BLaER1 (cell line): ENCODE measurements around the gene PQBP1.

Source experiments
- H3K27ac ChIP-seq: shearing (Covaris generic); formaldehyde crosslinking; 2 replicates; pipeline ENCODE4 v1.8.1; 2022
- H3K27me3 ChIP-seq: shearing (Covaris generic); formaldehyde crosslinking; 2 replicates; pipeline ENCODE4 v1.8.1; 2022
- H3K36me3 ChIP-seq: shearing (Covaris generic); formaldehyde crosslinking; 2 replicates; pipeline ENCODE4 v1.8.1; 2022
- H3K4me1 ChIP-seq: shearing (Covaris generic); formaldehyde crosslinking; 2 replicates; pipeline ENCODE4 v1.8.1; 2022
- H3K4me2 ChIP-seq: shearing (Covaris generic); formaldehyde crosslinking; 2 replicates; pipeline ENCODE4 v1.8.1; 2022
- H3K4me3 ChIP-seq: shearing (Covaris generic); formaldehyde crosslinking; 2 replicates; pipeline ENCODE4 v1.8.1; 2022
- H3K9ac ChIP-seq: shearing (Covaris generic); formaldehyde crosslinking; 2 replicates; pipeline ENCODE4 v1.8.1; 2022
- H3K9me3 ChIP-seq: shearing (Covaris generic); formaldehyde crosslinking; 2 replicates; pipeline ENCODE4 v1.8.1; 2022
- H4K20me1 ChIP-seq: shearing (Covaris generic); formaldehyde crosslinking; 2 replicates; pipeline ENCODE4 v1.8.1; 2022
- Cebpa-rat ChIP-seq: shearing (Covaris generic); IDR thresholded peaks from 2 replicates; pipeline ENCODE4 v1.8.1; 2022

The PQBP1 gene

DNA sequence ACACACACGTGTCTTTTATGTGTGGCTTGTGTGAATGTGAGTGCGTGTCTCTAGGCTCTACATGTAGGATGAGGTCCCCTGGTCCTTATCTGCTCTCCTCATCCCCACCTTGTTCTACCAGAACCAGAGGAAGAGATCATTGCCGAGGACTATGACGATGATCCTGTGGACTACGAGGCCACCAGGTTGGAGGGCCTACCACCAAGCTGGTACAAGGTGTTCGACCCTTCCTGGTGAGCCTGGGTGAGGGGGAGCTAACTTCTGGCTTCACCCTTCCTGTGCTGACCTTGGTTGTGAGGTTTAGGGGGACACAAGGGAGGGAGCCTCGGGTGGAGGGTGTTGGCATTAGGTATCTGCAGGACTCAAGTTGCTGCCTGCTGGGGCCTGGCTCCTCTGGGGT lies 3.3 kb downstream of the PQBP1 start:
- H3K4me2 ChIP-seq, result no peak overlapping the region
- H3K9ac ChIP-seq, result no peak overlapping the region
- H3K27me3 ChIP-seq, result peaks cover 16% of the 10 kb centered on the region; the same call in 1 of the 2 replicates
- no peak overlapping the region for H3K4me3 ChIP-seq
- H4K20me1 ChIP-seq, result peaks cover 25% of the 10 kb centered on the region
- peaks cover 11% of the 10 kb centered on the region; the same call in 1 of the 2 replicates for H3K9me3 ChIP-seq
- TF ChIP-seq Cebpa-rat, result no peak
- peaks cover 47% of the 10 kb centered on the region for H3K36me3 ChIP-seq
- peaks cover 21% of the 10 kb centered on the region for H3K4me1 ChIP-seq
- H3K27ac ChIP-seq, result no peak overlapping the region

DNA sequence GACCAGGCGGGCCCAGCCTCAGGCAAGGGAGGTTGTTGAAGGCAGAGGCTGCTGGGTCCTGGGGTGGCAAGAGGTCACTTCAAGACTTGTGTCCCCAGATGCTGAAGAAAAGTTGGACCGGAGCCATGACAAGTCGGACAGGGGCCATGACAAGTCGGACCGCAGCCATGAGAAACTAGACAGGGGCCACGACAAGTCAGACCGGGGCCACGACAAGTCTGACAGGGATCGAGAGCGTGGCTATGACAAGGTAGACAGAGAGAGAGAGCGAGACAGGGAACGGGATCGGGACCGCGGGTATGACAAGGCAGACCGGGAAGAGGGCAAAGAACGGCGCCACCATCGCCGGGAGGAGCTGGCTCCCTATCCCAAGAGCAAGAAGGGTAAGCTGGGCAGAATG lies 4.4 kb downstream of the PQBP1 start:
- H3K9me3 ChIP-seq, result peaks cover 9% of the 10 kb centered on the region; the same call in 1 of the 2 replicates
- TF ChIP-seq Cebpa-rat, result no peak
- peaks cover 47% of the 10 kb centered on the region for H3K36me3 ChIP-seq
- no peak overlapping the region for H3K4me3 ChIP-seq
- peaks cover 15% of the 10 kb centered on the region for H4K20me1 ChIP-seq
- H3K27me3 ChIP-seq, result peaks cover 20% of the 10 kb centered on the region; the same call in 1 of the 2 replicates
- peaks cover 22% of the 10 kb centered on the region for H3K4me1 ChIP-seq
- no peak overlapping the region for H3K4me2 ChIP-seq
- H3K9ac ChIP-seq, result no peak overlapping the region
- H3K27ac ChIP-seq, result no peak overlapping the region

DNA sequence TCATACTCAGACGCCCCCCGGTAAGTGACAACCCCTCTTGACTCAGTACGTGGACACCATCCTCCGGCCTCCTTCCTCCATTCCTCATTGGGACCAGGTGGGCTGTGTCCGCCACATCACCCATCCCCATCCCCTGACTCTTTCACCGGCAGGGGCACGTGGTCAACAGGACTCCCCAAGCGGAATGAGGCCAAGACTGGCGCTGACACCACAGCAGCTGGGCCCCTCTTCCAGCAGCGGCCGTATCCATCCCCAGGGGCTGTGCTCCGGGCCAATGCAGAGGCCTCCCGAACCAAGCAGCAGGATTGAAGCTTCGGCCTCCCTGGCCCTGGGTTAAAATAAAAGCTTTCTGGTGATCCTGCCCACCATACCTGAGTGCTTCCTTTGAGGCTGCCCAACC lies 5.0 kb downstream of the PQBP1 start:
- H4K20me1 ChIP-seq, result peaks cover 15% of the 10 kb centered on the region; the same call in 1 of the 2 replicates
- no peak overlapping the region for H3K9ac ChIP-seq
- peaks cover 3% of the 10 kb centered on the region; the same call in 1 of the 2 replicates for H3K9me3 ChIP-seq
- no peak overlapping the region for H3K4me2 ChIP-seq
- H3K27ac ChIP-seq, result no peak overlapping the region
- peaks cover 20% of the 10 kb centered on the region; the same call in 1 of the 2 replicates for H3K27me3 ChIP-seq
- H3K4me1 ChIP-seq, result peaks cover 22% of the 10 kb centered on the region
- no peak overlapping the region for H3K4me3 ChIP-seq
- peaks cover 50% of the 10 kb centered on the region for H3K36me3 ChIP-seq
- no peak for TF ChIP-seq Cebpa-rat

DNA sequence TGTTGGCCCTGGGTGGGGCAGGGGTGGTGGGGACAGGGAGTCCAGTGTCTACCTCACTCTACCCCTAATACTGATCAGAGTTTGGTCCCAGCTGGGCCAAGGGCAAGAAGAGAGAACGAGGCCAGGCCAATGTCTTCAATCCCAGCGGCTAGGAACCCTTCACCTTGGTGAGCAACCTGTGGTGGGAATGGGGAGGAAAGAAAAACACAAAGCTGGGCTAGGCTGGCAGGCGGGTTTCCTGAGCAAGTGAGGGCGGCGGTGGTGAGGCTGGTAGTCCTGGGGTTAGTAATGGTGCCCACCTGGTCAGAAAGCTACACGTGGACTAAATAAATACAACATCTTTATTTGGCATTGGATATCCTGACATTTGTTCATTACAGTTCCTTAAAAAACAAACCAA lies 5.6 kb downstream of the PQBP1 start:
- peaks cover 15% of the 10 kb centered on the region; the same call in 1 of the 2 replicates for H4K20me1 ChIP-seq
- no peak overlapping the region for H3K9ac ChIP-seq
- no peaks in the 10 kb centered on the region for H3K9me3 ChIP-seq
- no peak overlapping the region for H3K27ac ChIP-seq
- peaks cover 22% of the 10 kb centered on the region for H3K4me1 ChIP-seq
- peaks cover 50% of the 10 kb centered on the region for H3K36me3 ChIP-seq
- H3K27me3 ChIP-seq, result peaks cover 20% of the 10 kb centered on the region; the same call in 1 of the 2 replicates
- no peak for TF ChIP-seq Cebpa-rat
- H3K4me2 ChIP-seq, result no peak overlapping the region
- no peak overlapping the region for H3K4me3 ChIP-seq

DNA sequence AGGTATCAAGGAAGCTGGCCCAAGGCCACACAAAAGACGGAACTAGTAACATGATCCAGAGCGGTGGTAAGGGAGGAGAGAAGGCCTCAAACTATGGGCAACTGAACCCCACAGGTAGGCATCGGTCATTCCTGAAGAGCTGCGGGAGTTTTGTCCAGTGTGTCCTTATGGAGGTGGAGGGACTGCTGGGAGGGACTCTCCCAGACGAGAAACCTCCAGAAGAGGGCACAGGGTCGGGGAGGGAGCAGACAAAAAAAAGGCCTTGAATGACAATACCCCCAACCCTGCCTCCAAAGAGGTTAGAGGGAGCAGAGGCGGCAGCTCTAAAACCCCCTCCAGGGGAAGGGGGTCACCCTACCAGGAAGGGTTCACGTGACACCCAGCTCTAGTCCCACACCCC lies 6.5 kb downstream of the PQBP1 start:
- Histone ChIP-seq H3K36me3 (peaks cover 50% of the 10 kb centered on the region), H3K27me3 (peaks cover 20% of the 10 kb centered on the region; the same call in 1 of the 2 replicates), H3K9me3 (no peaks in the 10 kb centered on the region)

DNA sequence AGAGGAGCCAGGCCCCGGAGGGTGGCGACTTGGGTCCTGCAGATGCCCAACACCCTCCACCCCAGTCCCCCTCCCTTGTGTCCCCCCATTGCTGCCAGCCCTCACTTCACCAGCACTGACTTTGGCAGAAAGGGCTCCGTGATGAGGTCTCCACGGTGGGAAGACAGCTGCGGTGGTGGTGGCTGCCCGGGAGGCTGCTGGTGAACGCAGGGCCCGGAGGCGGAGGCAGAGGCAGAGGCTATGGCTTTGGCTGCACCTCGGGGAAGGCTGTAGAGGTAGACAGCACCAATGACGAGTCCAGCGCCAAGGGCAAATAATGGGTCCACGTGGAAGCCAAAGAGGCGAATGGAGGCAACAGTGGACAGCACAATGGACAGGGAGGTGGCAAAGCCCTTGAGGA lies 6.9 kb downstream of the PQBP1 start:
- H3K4me1 ChIP-seq, result peaks cover 10% of the 10 kb centered on the region
- H4K20me1 ChIP-seq, result peaks cover 15% of the 10 kb centered on the region; the same call in 1 of the 2 replicates
- peaks cover 22% of the 10 kb centered on the region; the same call in 1 of the 2 replicates for H3K27me3 ChIP-seq
- no peak overlapping the region for H3K4me2 ChIP-seq
- peaks cover 50% of the 10 kb centered on the region for H3K36me3 ChIP-seq
- TF ChIP-seq Cebpa-rat, result no peak
- H3K9me3 ChIP-seq, result no peaks in the 10 kb centered on the region
- H3K4me3 ChIP-seq, result no peak overlapping the region
- no peak overlapping the region for H3K9ac ChIP-seq
- H3K27ac ChIP-seq, result no peak overlapping the region

More for the DNA sequence above, 6.5 kb downstream of the PQBP1 start:
- Histone ChIP-seq H3K9ac (no peak overlapping the region), H3K4me3 (no peak overlapping the region), H3K4me1 (peaks cover 15% of the 10 kb centered on the region), H4K20me1 (peaks cover 15% of the 10 kb centered on the region; the same call in 1 of the 2 replicates), H3K4me2 (no peak overlapping the region), H3K27ac (no peak overlapping the region)
- no peak for TF ChIP-seq Cebpa-rat

DNA sequence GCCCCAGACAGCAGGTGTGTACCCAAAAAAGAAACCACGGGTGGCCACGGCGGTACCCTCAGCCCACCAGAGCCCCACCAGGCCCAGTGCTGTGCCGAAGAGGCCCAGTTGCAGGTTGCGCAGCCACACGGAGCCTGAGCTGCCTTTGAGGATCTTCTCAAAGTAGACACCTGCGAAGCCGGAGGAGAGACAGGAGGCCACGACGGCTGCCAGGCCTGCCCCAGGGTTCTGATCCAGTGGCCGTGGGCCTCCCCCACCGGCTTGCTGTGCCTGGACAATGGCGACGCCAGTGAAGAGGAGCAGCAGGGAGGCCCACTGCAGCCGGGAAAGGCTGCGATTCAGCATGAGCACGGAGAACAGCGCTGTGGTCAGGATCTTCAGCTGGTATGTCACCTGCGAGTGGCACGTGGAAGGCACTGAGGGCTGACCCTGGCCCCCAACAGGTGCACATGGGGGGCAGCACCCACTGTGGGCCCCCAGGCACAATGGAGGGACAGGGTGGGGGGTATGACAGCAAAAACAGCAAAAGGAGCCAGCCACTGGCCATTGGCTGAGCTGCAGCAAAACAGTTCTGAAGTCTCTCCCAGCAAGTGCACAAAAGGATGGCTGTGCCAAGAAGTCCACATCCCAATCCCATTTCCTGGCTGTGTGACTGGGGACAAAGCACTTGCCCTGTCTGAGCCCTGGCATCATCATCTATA lies 7.5 kb downstream of the PQBP1 start:
- Histone ChIP-seq H3K4me2 (no peak overlapping the region), H4K20me1 (peaks cover 15% of the 10 kb centered on the region; the same call in 1 of the 2 replicates), H3K4me1 (peaks cover 14% of the 10 kb centered on the region), H3K4me3 (no peak overlapping the region), H3K36me3 (peaks cover 50% of the 10 kb centered on the region), H3K27me3 (peaks cover 28% of the 10 kb centered on the region; the same call in 1 of the 2 replicates), H3K9ac (no peak overlapping the region), H3K9me3 (no peaks in the 10 kb centered on the region), H3K27ac (no peak overlapping the region)
- no peak for TF ChIP-seq Cebpa-rat

DNA sequence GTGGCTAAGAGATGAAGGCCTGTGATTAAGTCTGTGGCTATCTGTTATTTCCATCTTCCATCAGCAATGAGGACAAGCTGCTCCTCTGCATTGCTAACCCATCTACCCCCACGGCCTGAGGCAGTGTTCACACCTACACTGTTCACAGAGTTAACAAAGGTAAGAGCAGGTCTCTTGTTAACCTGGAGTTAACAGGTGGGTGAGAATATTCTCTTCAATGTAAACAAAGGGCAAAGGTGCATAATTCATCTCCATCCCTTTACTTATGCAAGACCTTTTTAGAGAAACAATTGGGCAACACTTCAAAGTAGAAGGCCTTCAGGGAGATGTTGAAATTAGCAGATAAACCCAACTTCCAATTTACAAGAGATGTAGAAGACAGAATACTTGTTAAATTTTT lies 10.9 kb downstream of the PQBP1 start:
- Histone ChIP-seq H3K4me3 (no peak overlapping the region), H3K9ac (no peak overlapping the region), H3K27me3 (peaks cover 27% of the 10 kb centered on the region), H4K20me1 (peaks cover 15% of the 10 kb centered on the region), H3K9me3 (no peaks in the 10 kb centered on the region), H3K4me1 (peaks cover 24% of the 10 kb centered on the region), H3K27ac (no peak overlapping the region), H3K36me3 (peaks cover 24% of the 10 kb centered on the region), H3K4me2 (no peak overlapping the region)
- TF ChIP-seq Cebpa-rat, result no peak

DNA sequence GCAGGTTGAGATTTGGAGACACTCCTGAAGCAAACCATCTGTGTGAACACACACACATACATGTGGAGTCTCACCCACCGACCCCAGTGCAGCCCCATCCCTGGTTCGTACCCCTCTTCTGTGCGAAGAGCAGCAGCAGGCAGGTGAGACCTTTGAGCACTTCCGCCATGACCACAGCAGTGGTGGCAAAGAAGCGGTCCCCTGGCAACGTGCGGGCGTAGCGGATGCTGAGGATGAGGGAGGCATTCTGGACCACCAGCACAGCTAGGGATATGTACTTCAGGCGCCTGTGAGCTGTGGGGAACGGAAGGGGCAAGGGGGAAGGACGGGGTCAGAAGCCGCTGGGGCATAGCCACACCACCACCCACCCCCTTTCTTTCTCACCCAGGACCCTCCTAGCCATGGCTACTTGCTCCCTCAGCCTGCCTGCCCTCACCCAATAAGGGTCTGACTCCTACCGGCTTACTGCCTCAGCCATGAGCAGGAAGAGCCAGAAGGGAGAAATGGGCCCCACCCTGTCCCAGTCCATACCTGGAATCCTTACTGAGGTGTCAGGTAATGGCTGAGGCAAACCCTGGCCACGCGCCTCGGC lies 12.1 kb downstream of the PQBP1 start:
- no peak for TF ChIP-seq Cebpa-rat
- Histone ChIP-seq H3K4me1 (peaks cover 24% of the 10 kb centered on the region), H3K27ac (no peak overlapping the region), H3K9me3 (no peaks in the 10 kb centered on the region), H3K4me2 (peak overlapping the region; percentile 78; the same call in 1 of the 2 replicates), H3K9ac (no peak overlapping the region), H3K4me3 (no peak overlapping the region), H3K36me3 (peaks cover 29% of the 10 kb centered on the region), H4K20me1 (peaks cover 25% of the 10 kb centered on the region), H3K27me3 (peaks cover 39% of the 10 kb centered on the region)

DNA sequence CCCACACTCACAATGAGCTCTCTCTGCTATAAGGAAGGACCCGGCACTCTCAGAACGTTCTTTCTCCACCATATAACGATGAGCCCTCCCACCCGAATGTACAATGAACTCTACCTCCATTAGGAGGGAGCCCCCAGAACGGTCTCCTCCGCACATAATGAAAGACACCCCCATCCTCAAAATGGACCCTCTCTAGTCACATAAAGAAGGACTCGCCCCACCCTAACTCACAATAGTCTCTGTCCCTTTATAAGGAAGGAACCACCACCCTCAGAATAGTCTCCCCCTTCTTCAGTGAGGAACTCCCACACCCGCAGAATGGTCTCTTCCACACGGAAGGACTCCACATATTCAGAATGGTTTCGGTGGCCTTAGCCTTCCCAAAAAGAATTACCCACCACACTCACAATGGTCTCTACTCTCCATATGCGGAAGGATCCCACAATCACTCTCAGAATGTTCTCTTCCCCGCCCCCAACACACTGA lies 13.2 kb downstream of the PQBP1 start:
- peaks cover 32% of the 10 kb centered on the region for H3K36me3 ChIP-seq
- peaks cover 47% of the 10 kb centered on the region for H3K27me3 ChIP-seq
- peaks cover 25% of the 10 kb centered on the region for H4K20me1 ChIP-seq
- no peak for TF ChIP-seq Cebpa-rat
- peak overlapping the region; percentile 69; the same call in 1 of the 2 replicates for H3K27ac ChIP-seq
- peaks cover 24% of the 10 kb centered on the region for H3K4me1 ChIP-seq
- H3K9ac ChIP-seq, result peak overlapping the region; percentile 75
- H3K9me3 ChIP-seq, result no peaks in the 10 kb centered on the region
- H3K4me2 ChIP-seq, result peak overlapping the region; percentile 78
- H3K4me3 ChIP-seq, result peak overlapping the region; percentile 77
